GM18499 (cell line): Measurements from ENCODE around the gene SAMD14.

Experiments
- ATAC-seq: cut with Tn5 transposase; IDR thresholded peaks from one replicate; pipeline ENCODE4 v1.9.1; 2021; ENCODE audit warnings: moderate number of reproducible peaks; ENCODE audit not compliant: insufficient read depth, unreplicated experiment

SAMD14 gene

GRCh38 chr17:50135316-50136095 is 5.5 kb upstream of the SAMD14 start:
- no peak for ATAC-seq

DNA sequence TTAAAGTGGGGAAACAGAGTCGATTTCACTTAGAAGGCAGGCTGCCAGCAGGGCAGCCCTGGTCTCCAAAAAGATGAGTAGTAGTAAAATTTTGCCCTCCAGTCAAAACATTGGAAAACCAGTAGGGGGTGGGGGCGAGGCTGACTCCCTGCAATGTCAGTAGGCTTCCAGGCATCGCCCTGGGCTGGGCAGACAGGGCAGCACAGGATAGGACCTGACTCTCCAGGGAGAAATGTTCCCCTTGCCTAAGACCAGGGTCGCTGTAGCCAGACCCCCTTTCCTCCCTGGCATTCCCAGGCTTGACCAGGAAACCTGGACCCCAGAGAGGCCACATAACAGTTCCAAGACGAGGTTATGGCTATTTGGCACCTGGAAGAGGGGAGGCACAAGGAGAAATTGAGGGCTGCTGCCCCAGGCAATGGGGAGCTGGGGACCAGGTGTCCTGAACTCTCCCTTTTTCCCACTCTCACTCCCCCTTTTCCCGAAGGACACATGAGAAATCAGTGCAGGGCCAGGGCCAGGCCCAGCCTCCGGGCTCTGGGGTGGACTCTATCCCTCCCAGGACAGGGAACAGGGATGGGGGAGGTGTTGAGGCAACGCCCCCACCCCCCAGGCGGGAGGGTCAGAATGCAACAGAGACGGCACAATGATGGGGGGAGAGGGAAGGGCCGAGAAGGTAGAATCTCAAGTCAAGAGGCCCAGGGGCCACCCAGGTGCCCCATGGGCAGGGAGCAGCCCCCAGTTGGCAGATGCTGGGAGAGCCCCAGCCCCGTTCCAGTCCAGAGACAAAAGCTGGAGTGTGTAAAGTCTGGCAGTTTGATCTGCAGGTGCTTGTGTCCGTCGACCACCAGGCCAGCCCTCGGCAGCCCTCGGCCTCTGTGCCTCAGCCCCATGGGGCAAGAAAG is 4.5 kb upstream of the SAMD14 start:
- no peak for ATAC-seq

- no peak for ATAC-seq
Measured at GRCh38 chr17:50133769-50134099, 3.8 kb upstream of the SAMD14 start.

DNA sequence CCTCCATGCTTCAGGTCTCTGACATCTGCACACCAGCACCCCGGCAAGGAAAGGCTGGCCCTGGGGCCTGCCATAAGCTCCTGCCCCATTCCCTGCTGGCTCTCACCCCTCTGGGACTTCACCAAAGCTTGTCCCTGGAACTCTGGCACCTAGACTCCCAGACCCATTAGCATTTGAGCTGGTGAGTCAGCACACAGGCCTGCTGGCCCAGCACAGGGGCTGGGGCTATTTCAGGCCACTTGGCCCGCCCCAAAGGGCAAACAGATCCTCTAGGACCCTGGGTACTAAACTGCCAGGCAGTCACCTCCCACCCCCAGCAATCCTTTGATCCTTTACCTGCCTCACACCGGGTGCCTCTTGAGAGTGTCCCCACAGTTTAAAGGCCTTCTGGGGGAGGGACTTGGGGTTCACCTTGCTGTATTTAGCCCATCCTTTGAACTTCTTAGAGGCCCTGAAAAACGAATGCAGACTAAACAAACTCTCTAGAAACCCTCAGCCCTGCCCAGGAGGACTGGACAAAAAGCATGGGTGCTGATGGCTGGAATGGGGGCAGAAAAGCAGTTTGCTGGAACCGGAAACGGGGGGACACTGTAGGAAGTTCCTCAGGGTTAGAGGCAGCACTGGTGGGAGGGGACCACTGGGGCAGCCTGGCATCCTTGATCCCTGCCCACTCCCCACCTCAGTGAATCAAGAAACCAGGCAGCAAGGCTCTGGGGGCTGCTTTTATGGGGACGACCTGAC is 3.2 kb upstream of the SAMD14 start:
- ATAC-seq = no peak

GRCh38 chr17:50132104-50132794 is 2.3 kb upstream of the SAMD14 start:
- no peak for ATAC-seq

- no peak for ATAC-seq
Measured at GRCh38 chr17:50130559-50131305, 772 bp upstream of the SAMD14 start.

DNA sequence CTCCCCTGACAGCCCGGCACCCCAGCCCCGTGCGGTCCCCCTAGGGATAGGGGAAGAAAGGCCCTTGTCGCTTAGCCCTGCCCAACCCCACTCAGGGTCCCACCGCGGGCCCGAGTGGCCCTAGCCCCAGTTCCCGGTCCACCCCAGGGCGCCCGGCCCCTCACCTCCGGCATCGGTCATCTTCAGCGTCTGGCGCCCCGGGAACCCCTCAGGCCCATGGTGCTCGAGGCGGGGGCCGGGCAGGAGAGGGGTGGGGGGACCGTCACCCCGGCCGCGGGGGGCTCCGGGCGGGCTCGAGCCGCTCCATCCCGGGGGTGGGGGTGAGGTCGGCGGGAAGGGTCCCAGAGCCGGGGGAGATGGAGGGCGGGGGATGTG is 620 bp downstream of the SAMD14 start:
- ATAC-seq = no peak

DNA sequence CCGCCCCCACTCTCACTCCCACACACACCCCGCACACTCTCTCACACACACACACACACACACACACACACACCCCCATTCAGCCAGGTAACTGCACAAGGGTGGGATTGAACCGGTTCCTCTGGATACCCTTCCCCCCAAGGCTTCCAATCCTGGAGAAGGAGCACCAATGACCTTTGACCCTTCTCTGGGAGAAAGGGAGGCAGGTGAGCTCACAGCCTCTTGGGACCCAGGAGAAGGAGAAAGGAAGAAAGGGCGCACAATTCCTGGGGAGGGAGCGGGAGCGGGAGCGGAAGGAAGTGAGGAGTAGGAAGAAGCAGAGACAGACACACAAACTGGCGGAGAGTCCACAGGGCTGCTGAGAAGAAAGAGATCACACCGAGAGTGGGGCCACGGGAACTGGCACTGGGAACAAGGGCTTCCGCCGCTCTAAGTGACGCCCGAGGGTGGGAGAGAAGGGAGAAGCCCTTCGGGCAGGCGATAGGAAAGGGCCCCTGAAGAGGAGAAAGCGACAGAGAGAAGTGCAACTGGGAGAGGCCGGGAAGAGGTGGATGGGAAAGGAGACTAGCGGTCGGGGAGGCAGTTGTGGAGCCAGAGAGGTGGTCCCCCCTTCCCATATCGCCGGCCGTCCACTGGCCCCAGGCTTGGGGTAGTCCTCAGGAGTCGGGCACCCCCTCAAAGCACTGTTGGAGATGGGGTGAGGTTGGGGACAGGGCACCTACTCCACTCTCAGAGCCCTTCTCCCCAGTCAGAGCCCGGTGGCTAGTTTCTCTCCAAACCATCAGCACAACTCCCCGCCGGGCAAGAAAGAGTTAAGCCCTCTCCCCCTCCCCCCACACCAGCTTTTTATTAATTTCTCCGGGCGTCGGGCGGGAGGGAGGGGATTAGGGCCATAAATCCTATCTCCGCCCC is 1.3 kb downstream of the SAMD14 start:
- ATAC-seq = no peak

- no peak for ATAC-seq
Measured at GRCh38 chr17:50127697-50128361, 2.1 kb downstream of the SAMD14 start.

DNA sequence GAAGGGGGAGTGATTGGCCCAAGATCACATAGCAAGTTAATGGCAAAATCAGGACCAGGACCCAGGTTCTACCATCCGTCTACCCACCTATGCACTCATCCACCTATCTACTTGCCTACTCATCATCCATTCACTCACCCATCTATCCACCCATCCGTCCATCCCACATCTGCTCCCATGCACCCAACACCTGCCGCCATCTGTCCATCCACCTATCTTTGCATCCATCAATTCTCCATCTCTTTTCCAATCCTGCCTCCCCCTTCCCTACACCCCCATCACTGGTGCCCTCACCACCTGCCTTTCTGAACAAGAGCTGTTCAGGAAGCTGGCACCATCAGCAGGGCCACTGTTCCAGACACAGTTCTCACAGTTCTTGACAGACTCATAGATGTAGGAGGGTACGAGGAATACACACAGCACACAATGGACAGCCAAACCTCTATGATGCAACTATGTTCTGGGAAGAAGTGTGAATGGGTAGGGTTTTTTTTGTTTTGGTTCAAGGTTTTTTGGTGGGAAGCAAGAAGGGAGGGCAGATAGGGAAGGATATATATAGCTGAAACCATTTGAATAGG is 4.5 kb downstream of the SAMD14 start:
- no peak for ATAC-seq

- no peak for ATAC-seq
Measured at GRCh38 chr17:50123649-50124349, 6.2 kb downstream of the SAMD14 start.

- ATAC-seq = no peak
Measured at GRCh38 chr17:50122945-50123344, 7.0 kb downstream of the SAMD14 start.

GRCh38 chr17:50120475-50121253 is 9.3 kb downstream of the SAMD14 start:
- ATAC-seq = no peak

- no peak for ATAC-seq
Measured at GRCh38 chr17:50118828-50119218, 11.1 kb downstream of the SAMD14 start.

- ATAC-seq = no peak
Measured at GRCh38 chr17:50118076-50118827, 11.7 kb downstream of the SAMD14 start.
